HG03432 (cell line): ENCODE measurements around the gene E2F4.
A peak's percentile ranks its signal among the peaks of the same experiment; 100 is the strongest.

ENCODE experiments used
- ATAC-seq: cut with Tn5 transposase; IDR thresholded peaks from one replicate; pipeline ENCODE4 v1.9.1; 2021; ENCODE audit warnings: mild to moderate bottlenecking, moderate library complexity; ENCODE audit not compliant: unreplicated experiment

E2F4 gene

GRCh38 chr16:67173323-67173722 is 18.6 kb upstream of the E2F4 start:
- no peak for ATAC-seq

DNA sequence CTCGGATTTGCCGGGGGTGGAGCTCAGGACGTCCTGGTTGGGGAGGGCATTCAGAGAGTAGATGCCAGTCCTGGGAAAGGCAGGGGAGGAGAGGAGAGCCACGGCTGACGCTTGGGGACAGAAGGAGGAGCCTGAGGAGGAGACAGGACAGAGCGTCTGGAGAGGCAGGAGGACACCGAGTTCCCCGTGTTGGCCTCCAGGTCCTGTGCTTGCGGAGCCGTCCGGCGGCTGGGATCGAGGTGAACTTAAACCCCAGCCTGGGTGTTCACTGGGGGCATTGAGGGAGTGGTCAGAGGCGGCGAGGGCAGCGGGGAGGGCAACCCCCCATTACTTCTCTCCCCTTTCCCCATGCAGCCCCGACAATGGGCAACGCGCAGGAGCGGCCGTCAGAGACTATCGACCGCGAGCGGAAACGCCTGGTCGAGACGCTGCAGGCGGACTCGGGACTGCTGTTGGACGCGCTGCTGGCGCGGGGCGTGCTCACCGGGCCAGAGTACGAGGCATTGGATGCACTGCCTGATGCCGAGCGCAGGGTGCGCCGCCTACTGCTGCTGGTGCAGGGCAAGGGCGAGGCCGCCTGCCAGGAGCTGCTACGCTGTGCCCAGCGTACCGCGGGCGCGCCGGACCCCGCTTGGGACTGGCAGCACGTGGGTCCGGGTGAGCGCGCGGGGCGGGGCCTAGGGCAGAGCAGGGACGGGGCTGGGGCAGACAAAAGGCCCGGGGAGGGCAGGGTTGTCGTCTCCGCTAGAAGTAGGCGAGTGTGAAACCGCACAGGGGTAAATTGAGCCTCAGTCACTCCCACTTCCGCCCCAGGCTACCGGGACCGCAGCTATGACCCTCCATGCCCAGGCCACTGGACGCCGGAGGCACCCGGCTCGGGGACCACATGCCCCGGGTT is 17.9 kb upstream of the E2F4 start:
- ATAC-seq, result peak; percentile 43

DNA sequence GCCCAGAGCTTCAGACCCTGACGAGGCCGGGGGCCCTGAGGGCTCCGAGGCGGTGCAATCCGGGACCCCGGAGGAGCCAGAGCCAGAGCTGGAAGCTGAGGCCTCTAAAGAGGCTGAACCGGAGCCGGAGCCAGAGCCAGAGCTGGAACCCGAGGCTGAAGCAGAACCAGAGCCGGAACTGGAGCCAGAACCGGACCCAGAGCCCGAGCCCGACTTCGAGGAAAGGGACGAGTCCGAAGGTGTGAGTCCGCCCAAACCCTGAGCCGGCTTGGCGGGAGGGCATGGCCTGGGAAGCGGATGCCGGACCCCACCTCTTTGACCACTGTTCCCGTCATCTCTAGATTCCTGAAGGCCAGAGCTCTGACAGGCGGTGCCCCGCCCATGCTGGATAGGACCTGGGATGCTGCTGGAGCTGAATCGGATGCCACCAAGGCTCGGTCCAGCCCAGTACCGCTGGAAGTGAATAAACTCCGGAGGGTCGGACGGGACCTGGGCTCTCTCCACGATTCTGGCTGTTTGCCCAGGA is 17.2 kb upstream of the E2F4 start:
- ATAC-seq, result no peak

DNA sequence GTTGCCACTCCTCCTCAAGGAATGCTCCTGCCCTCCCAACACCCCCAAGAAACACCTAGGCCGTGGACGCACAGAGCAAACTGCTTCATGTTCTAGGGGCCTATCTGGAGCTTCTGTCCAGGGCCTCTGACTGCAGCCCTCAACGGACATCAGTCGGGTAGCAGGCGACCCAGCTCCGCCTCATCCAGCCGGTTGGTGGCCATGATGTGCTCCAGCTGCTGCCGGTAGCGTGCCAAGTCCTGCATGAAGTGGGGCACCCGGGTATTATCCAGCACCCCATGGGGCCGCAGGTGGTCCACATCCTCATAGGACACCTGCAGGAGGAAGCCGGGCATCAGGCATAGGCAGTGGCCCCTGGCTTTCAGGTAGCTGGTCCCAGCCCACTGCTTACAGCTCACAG is 15.3 kb upstream of the E2F4 start:
- no peak for ATAC-seq

- ATAC-seq, result no peak
Observed at GRCh38 chr16:67177743-67178699, 13.9 kb upstream of the E2F4 start.

DNA sequence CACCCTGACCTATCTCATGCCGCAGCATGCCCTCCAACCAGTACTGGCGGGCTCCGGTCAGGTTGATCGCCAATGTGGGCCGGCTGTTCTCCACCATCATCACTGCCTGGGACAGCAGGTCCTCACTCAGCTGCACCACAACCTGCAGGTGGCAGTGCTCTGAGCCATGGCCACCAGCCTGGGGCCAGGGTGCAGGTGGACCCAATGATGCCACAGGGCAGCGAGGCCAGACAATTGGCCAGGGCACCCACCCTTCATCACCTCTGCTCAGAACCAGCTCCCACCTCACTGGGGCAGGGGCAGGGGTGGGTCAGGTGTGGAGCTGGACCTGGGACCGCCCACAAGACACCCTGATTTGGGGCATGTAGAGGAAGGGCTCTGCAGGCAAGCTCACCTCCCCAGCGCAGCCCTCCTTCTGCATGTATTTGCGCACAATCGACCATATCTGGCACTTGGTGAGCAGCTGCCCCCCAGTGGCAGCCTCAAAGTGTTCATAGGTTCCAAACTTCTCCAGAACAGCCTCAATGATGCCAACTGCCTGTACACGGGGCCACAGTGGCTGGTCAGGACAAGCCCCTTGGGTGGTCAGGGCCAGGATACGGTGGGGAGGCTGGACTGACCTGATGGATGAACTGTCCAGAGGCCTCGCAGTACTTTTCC is 12.4 kb upstream of the E2F4 start:
- ATAC-seq, result no peak

DNA sequence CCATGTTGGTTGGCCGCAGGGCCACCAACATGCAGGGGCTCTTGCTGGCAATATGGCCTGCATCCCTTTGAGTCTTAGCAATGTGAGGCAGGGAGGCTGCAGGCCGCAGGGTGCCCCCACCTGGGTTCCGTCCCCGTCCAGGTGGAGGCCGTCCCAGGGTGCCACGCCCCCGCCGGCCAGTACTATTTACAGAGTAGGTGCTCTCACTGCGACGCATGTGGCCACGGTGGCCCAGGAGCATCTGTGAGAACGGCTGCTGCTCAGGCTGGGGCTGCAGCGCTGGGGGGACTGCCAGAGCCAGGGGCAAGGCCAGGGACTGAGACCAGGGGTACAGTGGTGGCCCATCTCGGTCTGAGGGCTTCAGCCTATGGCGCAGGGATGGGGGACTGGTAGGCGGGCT is 11.8 kb upstream of the E2F4 start:
- no peak for ATAC-seq

GRCh38 chr16:67181346-67181745 is 10.6 kb upstream of the E2F4 start:
- ATAC-seq, result no peak

DNA sequence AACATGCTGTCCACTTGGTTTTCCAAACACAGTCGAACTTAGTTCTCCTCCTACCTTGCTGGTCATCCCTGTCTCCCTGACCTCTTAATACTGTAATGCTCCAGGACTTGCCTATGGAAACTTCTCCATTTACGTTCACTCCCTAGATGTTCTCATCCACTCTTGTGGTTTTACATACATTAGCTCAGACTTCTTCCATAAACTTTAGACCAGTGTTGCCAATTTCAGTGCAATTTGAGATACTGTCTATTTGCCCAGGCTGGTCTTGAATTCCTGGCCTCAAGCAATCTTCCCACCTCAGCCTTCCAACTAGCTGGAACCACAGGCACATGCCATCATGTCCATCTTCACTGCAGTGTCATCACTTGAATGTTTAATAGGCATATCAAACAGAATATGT is 9.7 kb upstream of the E2F4 start:
- no peak for ATAC-seq

GRCh38 chr16:67183284-67183626 is 8.7 kb upstream of the E2F4 start:
- no peak for ATAC-seq

- peak; percentile 92 for ATAC-seq
Observed at GRCh38 chr16:67183627-67184452, 8.1 kb upstream of the E2F4 start, which contains the start of gene MATCAP1. MATCAP1 (minus strand) TSS chr16:67183963; CDS start chr16:67180610, 3,353 bp downstream.

DNA sequence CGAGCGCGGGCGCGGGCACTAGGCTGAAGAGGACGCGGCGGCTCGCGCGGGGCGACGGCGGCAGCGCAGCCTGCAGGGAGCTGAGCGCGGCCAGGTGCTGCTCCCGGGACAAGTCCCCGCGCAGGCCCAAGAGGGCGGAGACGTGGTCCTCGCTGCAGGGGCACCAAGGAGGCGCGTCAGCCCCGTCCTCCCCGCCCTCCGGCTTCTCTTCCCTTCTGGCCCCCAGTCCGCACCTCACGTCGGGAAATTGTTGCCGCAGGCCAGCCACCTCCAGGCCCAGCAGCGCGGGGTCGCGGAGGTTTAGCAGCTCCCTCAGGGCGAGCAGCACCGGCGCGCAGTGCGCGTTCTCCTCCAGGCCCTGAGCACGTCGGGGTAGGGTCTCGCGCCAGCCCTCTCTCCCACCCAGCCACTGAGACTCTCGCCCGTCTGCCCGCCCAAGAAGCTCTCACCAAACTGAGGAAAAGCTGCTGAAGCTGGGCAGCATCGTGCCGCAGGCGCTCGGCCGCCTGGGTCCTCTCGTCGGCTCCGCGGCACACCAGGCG is 7.4 kb upstream of the E2F4 start:
- ATAC-seq, result no peak

DNA sequence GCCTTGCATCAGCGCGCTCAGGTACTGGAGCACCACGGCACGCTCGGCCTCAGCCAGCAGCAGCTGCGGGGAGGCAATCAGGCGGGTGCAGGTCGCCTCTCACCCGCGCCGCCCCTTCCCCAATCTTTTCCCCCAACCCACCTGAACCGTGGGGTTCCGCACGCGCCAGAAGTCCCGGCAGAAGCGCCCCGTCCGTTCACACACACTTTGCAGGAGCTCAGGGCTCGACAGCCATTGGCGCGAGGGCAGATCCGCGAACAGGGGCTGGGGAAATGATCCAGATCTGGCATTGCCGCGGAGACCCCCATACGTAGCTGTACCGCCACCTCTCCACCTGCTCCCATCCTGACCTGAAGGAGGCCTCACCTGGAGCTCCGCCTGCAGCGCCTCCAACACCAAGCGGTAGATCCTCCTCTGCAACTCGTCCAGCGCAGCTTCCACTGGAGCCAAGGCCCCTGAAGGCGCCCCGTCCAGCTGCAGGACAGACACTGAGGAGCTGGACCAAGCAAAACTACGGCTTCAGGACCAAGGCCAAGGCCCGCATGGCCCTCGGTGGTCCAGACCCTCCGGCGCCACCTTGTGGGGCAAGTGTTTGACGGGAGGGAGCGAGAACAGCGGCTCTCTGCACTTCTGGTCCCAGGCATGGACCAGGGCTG is 6.8 kb upstream of the E2F4 start:
- peak; percentile 27 for ATAC-seq

- ATAC-seq, result no peak
Observed at GRCh38 chr16:67185651-67186134, 6.3 kb upstream of the E2F4 start.

GRCh38 chr16:67186550-67186950 is 5.4 kb upstream of the E2F4 start:
- no peak for ATAC-seq

- no peak for ATAC-seq
Observed at GRCh38 chr16:67187175-67187890, 4.6 kb upstream of the E2F4 start.

DNA sequence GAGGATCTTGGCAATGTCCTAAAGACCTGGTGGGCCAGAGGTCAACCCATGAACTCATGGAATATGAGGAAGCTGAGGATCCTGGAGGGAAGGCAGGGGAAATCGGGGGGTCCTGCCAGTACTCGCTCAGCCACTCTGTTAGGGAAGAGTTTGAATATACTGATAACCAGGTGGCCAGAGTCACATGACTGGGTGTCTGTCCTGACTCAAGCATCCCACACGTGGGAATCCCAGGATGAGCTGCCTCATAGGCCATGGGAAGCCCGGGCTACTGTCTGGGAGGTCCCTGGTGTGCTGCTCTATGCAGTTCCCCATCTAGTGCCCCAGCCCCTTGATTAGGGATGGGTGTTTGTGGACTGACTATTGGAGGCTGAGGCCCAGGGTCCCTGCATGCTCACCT is 3.6 kb upstream of the E2F4 start:
- no peak for ATAC-seq

DNA sequence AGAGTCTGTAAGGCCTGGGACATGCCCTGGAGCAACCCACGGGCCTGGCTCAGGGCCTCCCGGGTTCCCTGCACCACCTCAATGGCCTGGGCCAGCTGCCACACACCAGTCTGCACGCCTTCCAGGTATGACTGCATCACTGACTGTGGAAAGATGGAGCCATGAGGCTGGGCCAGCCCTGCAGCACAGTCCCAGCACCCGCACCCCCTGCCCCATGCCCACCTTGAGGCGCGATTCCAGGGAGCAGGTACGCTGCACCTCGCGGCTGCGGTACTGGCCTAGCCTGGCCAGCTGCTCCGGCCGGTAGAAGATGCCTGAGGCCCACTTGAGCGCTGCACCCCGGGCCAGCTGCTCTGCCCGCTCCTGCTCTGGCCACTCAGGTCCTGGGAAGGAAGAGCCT is 3.2 kb upstream of the E2F4 start:
- ATAC-seq, result no peak

GRCh38 chr16:67190041-67190440 is 1.9 kb upstream of the E2F4 start, which contains the start of gene EXOC3L1:
EXOC3L1 (minus strand) TSS chr16:67190136; CDS start chr16:67189676, 460 bp downstream.
- ATAC-seq, result no peak
